ENCODE measurements around the gene IMP4. TPM values are rescaled to one million over a fixed set of nuclear protein-coding genes. Genes with fewer than 3 reads are reported as not detected.

IMP4 gene
- total and polyA plus RNA-seq, 4 donors = 40.4 to 113 (median 86.2) TPM

GRCh38 chr2:130366720-130367119 is 24.0 kb downstream of the IMP4 start:
- no peak for DNase-seq
- Histone ChIP-seq H3K4me1 (ENCODE audit: control insufficient read depth in 5 of 5, insufficient read depth in 5 of 5, low read length in 5 of 5) (peaks cover 0 to 9% (median 4%) of the 10 kb centered on the region in 5 donors), H3K27ac (ENCODE audit: low read depth in 1 of 2, low read length in 1 of 2) (no peak overlapping the region), H3K9ac (ENCODE audit: insufficient read depth in 1 of 2, low read length in 2 of 2) (no peak overlapping the region), H3K4me3 (no peak overlapping the region), H3K27me3 (ENCODE audit: control insufficient read depth in 3 of 3, insufficient read depth in 3 of 3, low read length in 2 of 3) (no peaks in the 10 kb centered on the region), H3K36me3 (ENCODE audit: control insufficient read depth in 4 of 4, insufficient read depth in 4 of 4, low read length in 4 of 4) (peaks cover 0 to 5% (median 3%) of the 10 kb centered on the region in 4 donors), H3K9me3 (ENCODE audit: control insufficient read depth in 4 of 4, insufficient read depth in 3 of 4, low read length in 3 of 4) (no peaks in the 10 kb centered on the region)
- no peak for TF ChIP-seq CTCF (IDR thresholded peaks at IDR 0.05; ENCODE audit: control extremely low read depth, extremely low read depth)
- no peak for ATAC-seq (ENCODE audit: insufficient read depth, low FRiP score)
- 64 to 71% methylated on average over 1 of the region's 1 CpG for WGBS, 2 donors

DNA sequence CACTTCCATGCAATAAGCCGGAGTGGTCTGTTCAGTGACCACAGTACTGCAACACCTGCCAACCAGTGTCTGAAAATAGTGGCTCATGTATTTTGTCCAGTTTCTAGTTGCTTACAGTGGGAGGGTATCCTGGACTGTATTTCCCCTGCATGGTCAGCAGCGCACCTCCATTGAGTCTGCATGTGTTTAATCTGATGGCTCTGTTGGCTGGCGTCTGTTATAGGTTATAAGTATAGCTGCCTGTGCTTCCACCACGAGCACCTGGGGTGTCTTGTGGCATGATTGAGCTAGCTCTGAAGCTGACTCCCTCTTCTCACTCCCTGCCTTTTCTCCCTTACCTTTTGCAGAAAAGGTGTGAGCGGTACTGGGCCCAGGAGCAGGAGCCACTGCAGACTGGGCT is 26.1 kb downstream of the IMP4 start:
- H3K36me3 ChIP-seq (ENCODE audit: control insufficient read depth in 4 of 4, insufficient read depth in 4 of 4, low read length in 4 of 4) = peaks cover 0 to 5% (median 3%) of the 10 kb centered on the region in 4 donors
- ATAC-seq (ENCODE audit: insufficient read depth, low FRiP score) (no peak), DNase-seq (no peak)
- 86 to 95% methylated on average over 5 of the region's 5 CpGs for WGBS, 2 donors
- H3K27me3 ChIP-seq (ENCODE audit: control insufficient read depth in 3 of 3, insufficient read depth in 3 of 3, low read length in 2 of 3) = no peaks in the 10 kb centered on the region
- H3K4me3 ChIP-seq = no peak overlapping the region
- no peak for TF ChIP-seq CTCF (IDR thresholded peaks at IDR 0.05; ENCODE audit: control extremely low read depth, extremely low read depth)
- H3K4me1 ChIP-seq (ENCODE audit: control insufficient read depth in 5 of 5, insufficient read depth in 5 of 5, low read length in 5 of 5) = peaks cover 0 to 20% (median 14%) of the 10 kb centered on the region in 5 donors
- H3K9ac ChIP-seq (ENCODE audit: insufficient read depth in 1 of 2, low read length in 2 of 2) = no peak overlapping the region
- no peaks in the 10 kb centered on the region for H3K9me3 ChIP-seq (ENCODE audit: control insufficient read depth in 4 of 4, insufficient read depth in 3 of 4, low read length in 3 of 4)
- peak overlapping the region in 1 of 2 donors; percentile 33 for H3K27ac ChIP-seq (ENCODE audit: low read depth in 1 of 2, low read length in 1 of 2)

- ATAC-seq (ENCODE audit: insufficient read depth, low FRiP score) = no peak
- peaks cover 0 to 21% (median 16%) of the 10 kb centered on the region in 5 donors for H3K4me1 ChIP-seq (ENCODE audit: control insufficient read depth in 5 of 5, insufficient read depth in 5 of 5, low read length in 5 of 5)
- no peaks in the 10 kb centered on the region for H3K27me3 ChIP-seq (ENCODE audit: control insufficient read depth in 3 of 3, insufficient read depth in 3 of 3, low read length in 2 of 3)
- no peak overlapping the region for H3K27ac ChIP-seq (ENCODE audit: low read depth in 1 of 2, low read length in 1 of 2)
- TF ChIP-seq CTCF (IDR thresholded peaks at IDR 0.05; ENCODE audit: control extremely low read depth, extremely low read depth) = no peak
- no peak for DNase-seq
- H3K36me3 ChIP-seq (ENCODE audit: control insufficient read depth in 4 of 4, insufficient read depth in 4 of 4, low read length in 4 of 4) = peaks cover 0 to 5% (median 3%) of the 10 kb centered on the region in 4 donors
- no peaks in the 10 kb centered on the region for H3K9me3 ChIP-seq (ENCODE audit: control insufficient read depth in 4 of 4, insufficient read depth in 3 of 4, low read length in 3 of 4)
- H3K4me3 ChIP-seq = no peak overlapping the region
- H3K9ac ChIP-seq (ENCODE audit: insufficient read depth in 1 of 2, low read length in 2 of 2) = no peak overlapping the region
Observed at GRCh38 chr2:130369311-130369964, 26.7 kb downstream of the IMP4 start.

DNA sequence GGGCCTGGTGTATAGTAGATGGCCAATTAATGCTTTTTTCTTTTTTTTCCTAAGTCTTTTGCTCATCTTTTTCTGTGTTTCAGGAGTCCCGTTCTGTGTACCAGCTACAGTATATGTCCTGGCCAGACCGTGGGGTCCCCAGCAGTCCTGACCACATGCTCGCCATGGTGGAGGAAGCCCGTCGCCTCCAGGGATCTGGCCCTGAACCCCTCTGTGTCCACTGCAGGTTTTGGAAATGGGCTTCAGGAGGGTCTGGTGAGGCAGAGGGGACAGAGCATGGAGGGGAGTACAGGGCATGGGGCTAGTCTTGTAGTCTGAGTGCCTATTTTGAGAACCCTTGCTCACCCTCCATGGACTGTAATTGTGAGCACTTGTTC is 27.3 kb downstream of the IMP4 start:
- no peak for DNase-seq
- Histone ChIP-seq H3K9ac (ENCODE audit: insufficient read depth in 1 of 2, low read length in 2 of 2) (no peak overlapping the region), H3K9me3 (ENCODE audit: control insufficient read depth in 4 of 4, insufficient read depth in 3 of 4, low read length in 3 of 4) (no peaks in the 10 kb centered on the region), H3K4me3 (no peak overlapping the region), H3K4me1 (ENCODE audit: control insufficient read depth in 5 of 5, insufficient read depth in 5 of 5, low read length in 5 of 5) (peaks cover 0 to 21% (median 16%) of the 10 kb centered on the region in 5 donors), H3K36me3 (ENCODE audit: control insufficient read depth in 4 of 4, insufficient read depth in 4 of 4, low read length in 4 of 4) (peaks cover 0 to 5% (median 3%) of the 10 kb centered on the region in 4 donors), H3K27ac (ENCODE audit: low read depth in 1 of 2, low read length in 1 of 2) (no peak overlapping the region), H3K27me3 (ENCODE audit: control insufficient read depth in 3 of 3, insufficient read depth in 3 of 3, low read length in 2 of 3) (no peaks in the 10 kb centered on the region)
- WGBS, 2 donors = 96 to 97% methylated on average over 5 of the region's 5 CpGs
- TF ChIP-seq CTCF (IDR thresholded peaks at IDR 0.05; ENCODE audit: control extremely low read depth, extremely low read depth) = no peak
- no peak for ATAC-seq (ENCODE audit: insufficient read depth, low FRiP score)
